Posterior cingulate gyrus (tissue), 11 donors: ENCODE results near the gene LMBR1L.

Source experiments
- DNase-seq, 10 donors: peaks; one replicate each; pipeline versions ENCODE4 v3.0.0 to v3.0.0-alpha.2; 2020 to 2021; ENCODE audit warnings: mixed read lengths in 3 of 10
- intact Hi-C: fragments of 100-400 bp; cut with DNase I; formaldehyde crosslinking; loops from one replicate; pipeline ENCODE4 v1.15.1; 2023

The LMBR1L gene

DNA sequence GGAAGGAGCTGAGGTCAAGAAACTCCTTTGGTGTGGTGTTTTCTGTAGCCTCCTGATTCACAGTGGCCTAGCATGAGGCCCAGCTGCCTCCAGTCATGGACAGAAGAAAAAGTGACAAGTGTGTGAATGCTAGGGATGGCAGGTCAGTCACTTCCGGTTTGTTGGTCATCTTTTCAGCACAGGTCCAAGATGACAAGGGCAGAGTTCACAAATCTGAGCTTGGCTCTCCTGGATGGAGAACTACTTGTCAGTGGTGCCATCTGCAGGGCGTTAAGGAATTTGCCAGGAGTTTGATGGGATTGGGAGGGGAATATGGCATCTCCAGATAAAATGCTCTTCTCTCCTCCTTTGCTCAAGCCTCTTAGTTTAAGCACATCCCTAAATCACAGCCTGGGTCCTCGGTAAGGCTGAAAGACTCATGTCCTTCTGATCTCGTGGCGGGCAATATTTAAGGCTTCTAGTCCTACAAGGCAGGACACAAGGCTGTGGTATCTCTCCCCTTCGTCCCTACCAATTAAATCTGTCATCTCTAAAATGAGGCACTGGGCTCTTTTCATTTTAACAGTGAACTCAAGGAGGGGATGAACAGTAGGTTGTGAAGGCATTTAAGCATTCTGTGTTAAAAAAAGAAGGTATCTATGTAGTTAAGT, 10.5 kb upstream of the LMBR1L start:
- DNase-seq: peak in 7 of 10 donors; percentile 28 to 64 (median 54)
- intact Hi-C loops: loop anchor here (2.0 to 5.0 kb wide), 2 partner anchors 32 to 59 kb away; partner anchors contain the start of gene KMT2D

DNA sequence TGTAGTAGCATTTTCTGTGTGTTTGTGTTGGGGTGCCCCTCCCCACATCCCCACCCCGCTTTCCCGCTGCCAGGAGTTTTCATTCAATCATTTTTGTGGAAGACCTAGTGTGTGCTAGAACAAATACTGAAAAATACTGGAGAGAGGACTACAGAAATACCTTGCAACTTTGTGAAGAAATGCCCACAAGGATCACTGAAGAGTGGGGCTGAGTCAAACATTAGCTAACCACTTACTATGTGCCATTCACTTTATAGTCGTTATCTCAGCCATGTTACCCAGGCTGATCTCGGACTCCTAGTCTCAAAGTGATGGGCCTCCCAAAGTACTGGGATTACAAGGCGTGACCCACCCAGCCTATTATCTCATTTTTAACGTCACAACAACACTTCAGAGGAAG, 559 bp upstream of the LMBR1L start:
- no peak for DNase-seq
- intact Hi-C loops: no loop called here

DNA sequence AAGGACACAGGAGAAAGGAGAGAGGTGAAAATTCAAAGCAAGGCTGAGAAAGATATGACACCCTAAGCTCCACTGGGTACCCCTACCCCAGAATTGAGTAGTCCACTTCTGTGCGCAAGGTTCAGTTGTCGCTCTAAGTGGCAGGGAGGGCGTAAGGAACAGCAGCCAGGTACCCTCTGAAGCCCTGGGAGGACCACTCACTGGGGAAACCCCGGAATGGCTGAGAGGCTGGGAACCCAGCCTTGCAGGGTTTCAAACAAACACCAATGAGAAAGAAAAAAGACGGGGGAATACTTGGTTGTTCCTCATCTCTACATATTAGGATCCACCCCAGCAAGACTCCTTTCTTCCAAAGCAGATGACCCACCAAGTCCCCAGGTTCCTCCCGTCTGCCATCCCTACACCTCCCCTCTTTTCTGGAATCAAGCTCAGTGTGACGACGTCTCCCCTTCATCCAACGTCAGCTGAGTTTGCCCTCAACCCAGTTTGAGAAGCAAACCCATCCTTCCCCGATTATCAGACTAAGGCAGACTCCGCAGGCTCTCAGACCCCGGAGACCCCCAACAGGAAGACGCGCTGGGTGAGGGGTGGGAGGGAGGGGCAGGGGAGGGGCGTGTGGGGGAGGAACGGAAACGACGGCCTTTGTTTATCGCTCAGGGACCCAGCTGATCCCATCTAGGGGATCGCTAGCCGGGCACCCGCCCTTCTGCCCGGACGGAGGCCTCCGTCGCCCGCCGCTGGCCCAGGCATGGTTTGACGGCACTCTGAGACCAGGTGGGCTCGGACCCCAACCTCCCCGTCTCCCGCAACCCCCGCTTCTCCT, 795 bp downstream of the LMBR1L start:
- peak in 3 of 10 donors; percentile 31 to 76 (median 46) for DNase-seq
- intact Hi-C loops: no loop called here

- intact Hi-C loops: no loop called here
- no peak for DNase-seq
Measured at GRCh38 chr12:49108958-49109404, 1.7 kb downstream of the LMBR1L start.

GRCh38 chr12:49105504-49106084, 5.1 kb downstream of the LMBR1L start:
- DNase-seq: no peak
- intact Hi-C loops: no loop called here

GRCh38 chr12:49104822-49105221, 5.8 kb downstream of the LMBR1L start:
- DNase-seq: no peak
- intact Hi-C loops: no loop called here

DNA sequence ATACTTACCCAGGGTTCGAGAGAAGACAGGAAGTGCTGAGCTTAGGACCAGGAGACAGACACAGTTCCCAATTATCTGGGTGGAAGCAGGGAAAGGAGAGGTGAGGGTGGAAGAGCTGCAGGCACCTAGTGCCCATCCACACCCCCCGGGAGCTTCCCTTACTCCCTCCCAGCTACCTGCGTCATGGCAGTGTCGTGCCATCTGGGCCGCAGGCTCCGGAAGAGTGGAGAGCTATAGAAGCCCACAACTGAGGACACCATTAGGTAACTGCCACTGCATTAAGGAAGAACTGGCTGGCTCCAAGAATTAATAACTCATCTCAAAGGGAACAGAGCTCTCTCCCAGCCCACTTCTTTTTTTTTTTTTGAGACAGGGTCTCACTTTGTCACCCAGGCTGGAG, 10.3 kb downstream of the LMBR1L start:
- DNase-seq: peak in 1 of 10 donors; percentile 42
- intact Hi-C loops: no loop called here

DNA sequence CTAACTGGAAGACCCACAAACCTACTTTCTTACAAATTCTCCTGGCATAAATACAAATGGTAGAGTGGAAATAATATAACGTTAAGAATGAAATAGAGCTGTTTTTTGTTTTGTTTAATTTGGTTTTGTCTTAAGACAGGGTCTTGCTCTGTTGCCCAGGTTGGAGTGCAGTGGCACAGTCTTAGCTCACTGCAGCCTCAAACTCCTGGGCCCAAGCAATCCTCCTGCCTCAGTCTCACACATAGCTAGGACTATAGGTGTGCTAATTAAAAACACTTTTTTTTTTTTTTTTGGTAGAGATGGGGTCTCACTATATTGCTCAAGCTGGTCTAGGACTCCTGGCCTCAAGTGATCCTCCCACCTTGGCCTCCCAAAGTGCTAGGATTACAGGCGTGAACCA, 11.9 kb downstream of the LMBR1L start:
- DNase-seq: no peak
- intact Hi-C loops: no loop called here

GRCh38 chr12:49098035-49098451, 12.6 kb downstream of the LMBR1L start:
- peak in 6 of 10 donors; percentile 41 to 87 (median 64) for DNase-seq
- intact Hi-C loops: no loop called here

DNA sequence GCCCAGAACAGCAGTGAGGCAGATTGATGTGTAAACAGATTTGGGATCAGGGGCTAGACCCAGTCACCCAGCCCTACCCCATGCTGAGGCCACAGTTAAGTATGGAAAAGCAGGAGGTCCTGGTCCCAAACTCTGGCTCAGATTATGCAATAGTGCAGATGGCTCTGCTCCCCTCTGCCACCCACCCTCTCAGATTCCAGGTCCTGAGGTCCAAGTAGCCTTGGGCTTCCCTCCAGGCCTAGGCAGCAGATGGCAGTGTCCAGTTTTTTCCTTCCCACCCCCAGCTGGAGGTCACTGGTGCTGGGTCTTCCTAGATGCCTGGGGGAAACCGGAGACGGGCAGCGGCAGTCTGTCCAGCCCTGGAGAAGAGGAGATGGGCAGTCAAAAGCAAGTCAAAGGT, 13.3 kb downstream of the LMBR1L start:
- peak in 1 of 10 donors; percentile 48 for DNase-seq

GRCh38 chr12:49094975-49095365, 15.7 kb downstream of the LMBR1L start:
- intact Hi-C loops: no loop called here

More for the DNA sequence above, 13.3 kb downstream of the LMBR1L start:
- intact Hi-C loops: no loop called here

DNA sequence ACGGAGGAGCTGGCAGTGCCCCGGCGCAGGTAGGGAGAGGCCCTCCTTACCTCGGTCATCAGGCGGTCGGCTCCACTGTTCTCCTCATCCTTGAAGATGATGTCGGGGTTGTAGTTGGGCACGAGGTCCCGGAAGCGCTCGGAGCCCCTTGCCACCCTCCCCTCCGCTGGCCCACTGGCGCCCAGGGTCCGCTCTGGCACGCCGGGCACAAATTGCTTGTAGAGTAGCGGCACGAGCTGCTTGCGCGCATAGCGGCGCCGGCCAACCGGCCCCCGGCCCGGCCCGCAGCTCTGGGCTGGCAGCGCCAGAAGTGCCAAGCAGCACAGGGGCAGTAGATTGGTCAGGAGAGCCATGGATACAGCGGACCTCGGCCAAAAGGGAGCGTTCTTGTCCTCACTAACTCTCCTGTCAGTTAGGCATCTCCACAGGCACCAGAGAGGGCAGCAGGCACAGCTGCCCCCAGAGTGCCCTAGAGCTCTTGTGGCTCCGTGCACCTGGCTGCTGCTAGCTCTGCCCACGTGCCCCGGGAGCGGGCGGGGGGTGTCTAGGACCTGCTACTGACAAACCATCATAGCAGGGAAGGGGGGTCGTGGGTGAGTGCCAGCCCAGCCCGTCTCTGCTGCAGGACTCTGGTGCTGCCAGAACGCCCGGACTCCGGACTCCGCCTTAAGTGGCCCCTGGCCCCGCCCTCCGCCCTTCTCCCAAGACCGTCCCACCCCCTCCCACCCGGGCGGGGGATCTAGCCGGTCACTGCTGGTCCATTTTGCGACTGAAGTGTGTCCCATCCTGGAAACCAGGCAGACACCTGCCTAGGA, 16.3 kb downstream of the LMBR1L start, which contains the start of gene DHH:
TSS of gene DHH (minus strand) at position 642 of the 815 bp plus-strand sequence. CDS start at position 353, 289 bp downstream.
- peak in 5 of 10 donors; percentile 23 to 90 (median 30) for DNase-seq
- intact Hi-C loops: no loop called here

More at GRCh38 chr12:49094975-49095365, 15.7 kb downstream of the LMBR1L start:
- peak in 1 of 10 donors; percentile 4 for DNase-seq

DNA sequence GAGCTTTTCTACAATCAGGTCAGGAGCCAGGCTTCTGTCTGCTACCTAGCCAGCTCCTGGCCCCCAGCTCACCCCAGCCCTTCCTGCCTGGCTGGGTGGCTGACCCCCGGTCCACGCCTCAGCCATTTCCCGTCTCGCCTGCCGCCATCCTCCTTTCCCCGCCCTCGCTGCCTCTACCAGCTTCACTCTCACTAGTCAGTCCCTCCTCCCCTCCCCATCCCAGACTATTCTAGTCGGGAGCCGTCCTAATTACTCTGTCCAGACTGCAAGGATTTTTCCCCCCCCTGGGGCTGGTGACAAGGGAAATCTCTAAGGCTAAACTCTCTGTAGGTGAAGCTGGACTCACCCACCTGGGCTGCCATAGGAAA, 16.9 kb downstream of the LMBR1L start:
- intact Hi-C loops: no loop called here
- DNase-seq: peak in 1 of 10 donors; percentile 81

DNA sequence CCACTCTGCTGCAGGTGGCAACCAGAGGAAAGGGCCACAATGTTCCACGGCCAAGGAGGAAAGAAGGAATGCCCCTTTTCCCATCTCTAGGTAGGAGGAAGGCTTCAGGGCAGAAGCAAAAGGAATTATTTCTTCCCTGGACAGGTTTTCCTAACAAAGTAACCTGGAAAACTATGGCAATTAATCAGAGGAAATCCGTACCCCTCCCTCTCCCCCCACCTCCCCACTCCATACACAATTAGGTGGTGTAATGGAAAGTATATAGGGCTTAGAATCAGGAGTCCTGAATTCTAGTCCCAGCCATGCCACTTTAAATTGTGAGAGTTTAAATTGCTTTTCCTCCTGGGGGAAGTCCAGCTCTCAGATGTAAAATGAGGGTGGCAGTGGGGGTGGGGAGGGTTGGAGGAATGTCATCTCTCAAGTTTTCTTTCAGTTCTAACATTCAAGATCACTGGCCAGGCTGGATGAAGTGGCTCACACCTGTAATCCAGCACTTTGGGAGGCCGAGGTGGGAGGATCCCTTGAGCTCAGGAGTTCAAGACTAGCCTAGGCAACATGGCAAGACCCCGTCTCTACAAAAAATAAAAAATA, 17.7 kb downstream of the LMBR1L start:
- DNase-seq: peak in 1 of 10 donors; percentile 29
- intact Hi-C loops: no loop called here

DNA sequence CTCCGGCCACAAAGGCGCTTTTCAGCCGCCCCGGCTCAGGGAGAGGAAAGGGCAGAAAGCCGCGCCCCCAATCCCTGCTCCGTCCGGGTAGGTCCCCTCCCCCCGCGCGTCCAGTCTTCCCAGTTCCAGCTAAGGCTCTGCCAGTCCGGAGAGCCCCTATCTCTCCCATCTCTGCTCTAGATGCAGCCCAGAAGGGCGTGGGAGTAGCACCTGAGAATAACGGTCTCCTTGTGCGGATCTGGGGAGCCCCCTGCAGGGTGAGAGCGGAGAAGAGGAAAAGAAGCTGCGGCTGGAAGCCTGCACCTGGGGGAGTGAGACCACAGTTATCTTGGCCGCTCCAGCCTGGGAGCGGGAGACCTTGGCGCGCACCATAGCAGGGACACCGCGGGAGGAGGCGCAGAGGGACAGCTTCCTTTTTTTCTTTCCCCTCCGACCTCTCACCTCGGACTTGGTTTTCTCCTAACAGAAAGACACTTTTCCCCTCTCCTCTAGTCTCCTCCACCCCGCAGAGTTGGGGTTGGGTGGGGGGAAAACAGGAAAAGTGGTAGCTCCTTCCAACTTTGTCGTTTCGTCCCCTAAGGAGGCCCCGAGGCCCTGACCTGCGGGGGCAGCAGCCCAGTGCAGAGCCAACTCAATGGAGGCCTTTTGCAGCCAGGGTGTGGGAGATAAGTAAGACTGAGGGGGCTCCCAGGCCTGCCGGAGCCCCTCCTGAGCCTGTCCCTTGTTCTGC, 18.4 kb downstream of the LMBR1L start:
- DNase-seq: peak in 8 of 10 donors; percentile 37 to 88 (median 62)
- intact Hi-C loops: no loop called here

DNA sequence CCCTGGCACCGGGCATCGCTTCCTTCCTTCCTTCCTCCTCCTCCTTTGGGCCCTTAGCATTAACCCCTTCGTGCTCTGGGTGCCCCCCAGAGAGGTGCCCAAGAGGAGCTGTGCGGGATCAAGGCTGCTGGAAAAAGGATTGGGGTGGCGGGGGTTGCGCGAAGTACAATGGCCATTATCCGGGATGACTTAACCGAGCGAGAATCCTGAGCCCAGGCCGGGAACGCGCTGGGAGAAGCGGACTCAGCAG, 18.9 kb downstream of the LMBR1L start:
- DNase-seq: no peak
- intact Hi-C loops: no loop called here

- peak in 1 of 10 donors; percentile 82 for DNase-seq
- intact Hi-C loops: no loop called here
Measured at GRCh38 chr12:49091056-49091835, 19.4 kb downstream of the LMBR1L start.
